PFSK-1 (cell line): ENCODE measurements around the gene ATPAF1.

Experiments
- POLR2AphosphoS5 ChIP-seq: IDR thresholded peaks from 2 replicates; pipeline ENCODE4 v1.6.1; 2012; ENCODE audit warnings: low read depth, mild to moderate bottlenecking, control low read depth, low read length, moderate library complexity
- SIN3A ChIP-seq: IDR thresholded peaks from 2 replicates; pipeline ENCODE4 v1.6.1; 2012; ENCODE audit warnings: mild to moderate bottlenecking, low read length, moderate library complexity, borderline replicate concordance; ENCODE audit not compliant: insufficient read depth
- TAF1 ChIP-seq: IDR thresholded peaks from 2 replicates; pipeline ENCODE4 v1.6.1; 2012; ENCODE audit warnings: low read length, control low read depth, borderline replicate concordance; ENCODE audit not compliant: insufficient read depth
- TF ChIP-seq, protein P1 (sequence below), 2 experiments: IDR thresholded peaks; 2 replicates each; pipeline versions ENCODE4 v1.6.1 to v1.8.0; 2011 to 2012; ENCODE audit warnings: low read depth in 2 of 2, low read length in 2 of 2, control low read depth in 1 of 2, inconsistent platforms in 1 of 2, mild to moderate bottlenecking in 1 of 2, moderate library complexity in 1 of 2; ENCODE audit not compliant: insufficient read depth in 1 of 2

DNA sequence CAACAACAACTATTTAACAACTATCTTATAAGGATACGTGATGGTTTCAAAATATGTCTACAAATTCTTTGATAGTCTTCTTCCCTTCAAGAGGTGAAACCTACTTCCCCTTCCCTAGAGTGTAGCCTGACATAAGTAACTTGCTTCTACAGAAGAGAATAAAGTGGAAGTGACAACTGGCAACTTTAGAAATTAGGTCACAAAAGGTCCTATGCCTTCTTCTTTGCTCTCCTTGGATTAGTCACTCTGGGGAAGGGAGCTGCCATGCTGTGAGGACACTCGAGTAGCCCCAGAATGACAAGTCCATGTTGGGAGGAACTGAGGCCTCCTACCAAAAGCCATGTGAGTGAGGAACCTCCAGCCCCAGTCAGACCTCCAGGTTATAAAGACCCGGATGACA lies 31.5 kb upstream of the ATPAF1 start:
- TF ChIP-seq TAF1, result no peak
- TF ChIP-seq POLR2AphosphoS5, result no peak
- TF ChIP-seq, protein P1, sequence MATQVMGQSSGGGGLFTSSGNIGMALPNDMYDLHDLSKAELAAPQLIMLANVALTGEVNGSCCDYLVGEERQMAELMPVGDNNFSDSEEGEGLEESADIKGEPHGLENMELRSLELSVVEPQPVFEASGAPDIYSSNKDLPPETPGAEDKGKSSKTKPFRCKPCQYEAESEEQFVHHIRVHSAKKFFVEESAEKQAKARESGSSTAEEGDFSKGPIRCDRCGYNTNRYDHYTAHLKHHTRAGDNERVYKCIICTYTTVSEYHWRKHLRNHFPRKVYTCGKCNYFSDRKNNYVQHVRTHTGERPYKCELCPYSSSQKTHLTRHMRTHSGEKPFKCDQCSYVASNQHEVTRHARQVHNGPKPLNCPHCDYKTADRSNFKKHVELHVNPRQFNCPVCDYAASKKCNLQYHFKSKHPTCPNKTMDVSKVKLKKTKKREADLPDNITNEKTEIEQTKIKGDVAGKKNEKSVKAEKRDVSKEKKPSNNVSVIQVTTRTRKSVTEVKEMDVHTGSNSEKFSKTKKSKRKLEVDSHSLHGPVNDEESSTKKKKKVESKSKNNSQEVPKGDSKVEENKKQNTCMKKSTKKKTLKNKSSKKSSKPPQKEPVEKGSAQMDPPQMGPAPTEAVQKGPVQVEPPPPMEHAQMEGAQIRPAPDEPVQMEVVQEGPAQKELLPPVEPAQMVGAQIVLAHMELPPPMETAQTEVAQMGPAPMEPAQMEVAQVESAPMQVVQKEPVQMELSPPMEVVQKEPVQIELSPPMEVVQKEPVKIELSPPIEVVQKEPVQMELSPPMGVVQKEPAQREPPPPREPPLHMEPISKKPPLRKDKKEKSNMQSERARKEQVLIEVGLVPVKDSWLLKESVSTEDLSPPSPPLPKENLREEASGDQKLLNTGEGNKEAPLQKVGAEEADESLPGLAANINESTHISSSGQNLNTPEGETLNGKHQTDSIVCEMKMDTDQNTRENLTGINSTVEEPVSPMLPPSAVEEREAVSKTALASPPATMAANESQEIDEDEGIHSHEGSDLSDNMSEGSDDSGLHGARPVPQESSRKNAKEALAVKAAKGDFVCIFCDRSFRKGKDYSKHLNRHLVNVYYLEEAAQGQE (IDR thresholded peaks at IDR 0.05; ENCODE audit: insufficient read depth in 1 of 2, low read depth in 2 of 2, low read length in 2 of 2), result no peak
- TF ChIP-seq SIN3A, result no peak
